K562 (cell line): ENCODE measurements around the gene CPED1.

Experiments used
- MXI1 ChIP-seq: IDR thresholded peaks from 2 replicates; pipeline ENCODE4 v1.6.1; 2011; ENCODE audit warnings: low read depth, mild to moderate bottlenecking, improper control_type of control experiment, low read length
- MYNN ChIP-seq, 2 experiments: sonication (generic); formaldehyde crosslinking in 1 of 2; IDR thresholded peaks; 2 replicates each; pipeline versions ENCODE4 v1.5.0 to v1.6.1; 2016 to 2020; ENCODE audit warnings: antibody characterized with exemption in 1 of 2, missing genetic modification reagents in 1 of 2
- TBP ChIP-seq: optimal IDR thresholded peaks from 2 replicates; pipeline ENCODE3; 2011; ENCODE audit warnings: low read depth, low read length, improper control_type of control experiment

DNA sequence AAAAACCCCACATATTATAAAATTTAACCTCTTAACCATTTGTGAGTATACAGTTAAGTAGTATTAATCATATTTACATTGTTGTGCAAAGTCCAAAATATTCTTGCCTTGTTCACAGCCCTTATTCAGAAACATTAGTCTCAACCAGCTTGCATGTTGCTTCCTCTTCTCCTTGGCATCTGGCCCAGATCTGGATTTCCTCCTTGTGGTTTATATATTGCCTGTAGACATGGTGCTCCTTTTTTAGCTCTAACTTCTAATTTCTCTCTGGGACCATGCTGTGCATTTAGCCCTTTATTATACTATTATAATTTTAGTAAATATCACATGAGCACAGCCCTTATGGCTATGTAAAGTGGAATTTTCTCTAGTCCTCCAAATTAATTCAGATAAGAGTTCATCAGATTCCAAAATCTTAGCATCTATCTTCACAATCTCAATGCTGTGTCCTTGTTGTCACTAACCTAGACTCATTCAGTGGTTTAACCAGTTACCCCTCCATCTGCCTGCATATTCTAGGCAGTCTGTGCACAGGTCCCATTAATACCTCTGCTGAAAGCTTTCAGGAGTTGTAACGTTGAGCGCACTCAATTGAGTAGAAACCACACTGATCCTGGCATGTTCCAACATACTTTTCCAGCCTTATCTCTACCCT, 7.9 kb downstream of the CPED1 start:
- TF ChIP-seq MXI1 (no peak), TBP (no peak), MYNN (IDR thresholded peaks at IDR 0.05) (no peak), MYNN (CRISPR knock-in tag; IDR thresholded peaks at IDR 0.05) (no peak)
